Measurements from ENCODE around the gene FAM24B. TPM values are rescaled to one million over a fixed set of nuclear protein-coding genes. Genes with fewer than 3 reads are reported as not detected.

Gene FAM24B
- total RNA-seq, 4 donors from 2014 or later: 2.8 to 10.0 (median 6.7) TPM

GRCh38 chr10:122835908-122836307 is 43.5 kb downstream of the FAM24B start:
- no peaks in the 10 kb centered on the region for H3K27me3 ChIP-seq
- no peak for DNase-seq (ENCODE audit: low spot score in 2 of 2)
- no peaks in the 10 kb centered on the region for H3K9me3 ChIP-seq
- H3K4me1 ChIP-seq: no peaks in the 10 kb centered on the region
- WGBS, 2 donors: 87 to 92% methylated on average over 2 of the region's 2 CpGs
- H3K4me3 ChIP-seq: no peak overlapping the region
- H3K36me3 ChIP-seq: peaks cover 0 to 58% (median 0%) of the 10 kb centered on the region in 3 donors
- TF ChIP-seq POLR2A (IDR thresholded peaks at IDR 0.05): no peak
- TF ChIP-seq EP300 (IDR thresholded peaks at IDR 0.05): no peak
- TF ChIP-seq CTCF (IDR thresholded peaks at IDR 0.05): no peak
- no peak overlapping the region for H3K27ac ChIP-seq

- H3K4me3 ChIP-seq: no peak overlapping the region
- H3K27me3 ChIP-seq: no peaks in the 10 kb centered on the region
- H3K9me3 ChIP-seq: no peaks in the 10 kb centered on the region
- H3K36me3 ChIP-seq: peaks cover 0 to 27% (median 0%) of the 10 kb centered on the region in 3 donors
- DNase-seq (ENCODE audit: low spot score in 2 of 2): no peak
- TF ChIP-seq CTCF (IDR thresholded peaks at IDR 0.05) (no peak), EP300 (IDR thresholded peaks at IDR 0.05) (no peak), POLR2A (IDR thresholded peaks at IDR 0.05) (no peak)
- H3K4me1 ChIP-seq: no peaks in the 10 kb centered on the region
- H3K27ac ChIP-seq: no peak overlapping the region
- whole genome bisulfite sequencing, 2 donors: 75 to 76% methylated on average over 1 of the region's 1 CpG
Measured at GRCh38 chr10:122830965-122831353, 48.4 kb downstream of the FAM24B start.

GRCh38 chr10:122830273-122830964 is 49.0 kb downstream of the FAM24B start:
- no peaks in the 10 kb centered on the region for H3K4me1 ChIP-seq
- 92 to 95% methylated on average over 6 to 7 of the region's 7 CpGs for WGBS, 2 donors
- DNase-seq (ENCODE audit: low spot score in 2 of 2): no peak

GRCh38 chr10:122829454-122829853 is 49.9 kb downstream of the FAM24B start:
- Histone ChIP-seq H3K27ac (no peak overlapping the region), H3K4me1 (no peaks in the 10 kb centered on the region), H3K4me3 (no peak overlapping the region), H3K27me3 (no peaks in the 10 kb centered on the region), H3K36me3 (peaks cover 0 to 14% (median 0%) of the 10 kb centered on the region in 3 donors), H3K9me3 (no peaks in the 10 kb centered on the region)
- no peak for DNase-seq (ENCODE audit: low spot score in 2 of 2)
- TF ChIP-seq EP300 (IDR thresholded peaks at IDR 0.05) (no peak), CTCF (IDR thresholded peaks at IDR 0.05) (no peak), POLR2A (IDR thresholded peaks at IDR 0.05) (no peak)
- WGBS, 2 donors: 75 to 83% methylated on average over 8 of the region's 8 CpGs

More at GRCh38 chr10:122830273-122830964, 49.0 kb downstream of the FAM24B start:
- peaks cover 0 to 23% (median 0%) of the 10 kb centered on the region in 3 donors for H3K36me3 ChIP-seq
- no peaks in the 10 kb centered on the region for H3K9me3 ChIP-seq
- H3K27ac ChIP-seq: no peak overlapping the region
- H3K27me3 ChIP-seq: no peaks in the 10 kb centered on the region
- TF ChIP-seq POLR2A (IDR thresholded peaks at IDR 0.05) (no peak), EP300 (IDR thresholded peaks at IDR 0.05) (no peak), CTCF (IDR thresholded peaks at IDR 0.05) (no peak)
- H3K4me3 ChIP-seq: no peak overlapping the region

- no peak for DNase-seq (ENCODE audit: low spot score in 2 of 2)
- H3K4me1 ChIP-seq: no peaks in the 10 kb centered on the region
Measured at GRCh38 chr10:122828716-122829255, 50.6 kb downstream of the FAM24B start.

More at GRCh38 chr10:122828716-122829255, 50.6 kb downstream of the FAM24B start:
- no peak overlapping the region for H3K27ac ChIP-seq
- TF ChIP-seq EP300 (IDR thresholded peaks at IDR 0.05): no peak
- H3K36me3 ChIP-seq: peaks cover 0 to 12% (median 0%) of the 10 kb centered on the region in 3 donors
- no peaks in the 10 kb centered on the region for H3K9me3 ChIP-seq
- H3K4me3 ChIP-seq: no peak overlapping the region
- WGBS, 2 donors: 80 to 85% methylated on average over 4 of the region's 4 CpGs
- no peaks in the 10 kb centered on the region for H3K27me3 ChIP-seq

All from tibial nerve (tissue), 4 donors.